ENCODE data around the gene SNCAIP. TPM values are rescaled to one million over a fixed set of nuclear protein-coding genes. Genes with fewer than 3 reads are reported as not detected.

The SNCAIP gene
- 10 to 100 TPM in 1 of 4 donors, 1 to 10 TPM in 2, under 1 TPM in 1; 0.88 to 13.0 (median 2.9) TPM for total RNA-seq

GRCh38 chr5:122311961-122312590 lies at the start of gene SNCAIP:
TSS of gene SNCAIP (plus strand) at chr5:122312237. CDS start at chr5:122391135, 78,898 bp downstream.
- peak in 1 of 2 donors; percentile 87 for DNase-seq (ENCODE audit: low spot score in 2 of 2)
- TF ChIP-seq POLR2A (IDR thresholded peaks at IDR 0.05) (no peak), CTCF (IDR thresholded peaks at IDR 0.05) (no peak)
- peak within 1 kb of the TSS; percentile 39 for H3K4me3 ChIP-seq (ENCODE audit: low read depth, poor library complexity, severe bottlenecking)
- intact Hi-C loops (cut with DNase I; ENCODE audit: low total_unique reads): no loop called here
- WGBS, 2 donors: 0% methylated on average over 11 to 18 of the region's 78 CpGs

GRCh38 chr5:122263352-122264030 lies 48.5 kb upstream of the SNCAIP start:
- no peak overlapping the region for H3K4me3 ChIP-seq (ENCODE audit: low read depth, poor library complexity, severe bottlenecking)
- DNase-seq (ENCODE audit: low spot score in 2 of 2): no peak
- intact Hi-C loops (cut with DNase I; ENCODE audit: low total_unique reads): no loop called here
- TF ChIP-seq POLR2A (IDR thresholded peaks at IDR 0.05): no peak
- no peak for TF ChIP-seq CTCF (IDR thresholded peaks at IDR 0.05)

- H3K4me3 ChIP-seq (ENCODE audit: low read depth, poor library complexity, severe bottlenecking): no peak overlapping the region
- no peak for DNase-seq (ENCODE audit: low spot score in 2 of 2)
- intact Hi-C loops (cut with DNase I; ENCODE audit: low total_unique reads): no loop called here
- TF ChIP-seq CTCF (IDR thresholded peaks at IDR 0.05) (no peak), POLR2A (IDR thresholded peaks at IDR 0.05) (no peak)
Observed at GRCh38 chr5:122264610-122265009, 47.4 kb upstream of the SNCAIP start.

GRCh38 chr5:122267185-122267584 lies 44.9 kb upstream of the SNCAIP start:
- 65 to 87% methylated on average over 6 of the region's 6 CpGs for WGBS, 2 donors
- no peak overlapping the region for H3K4me3 ChIP-seq (ENCODE audit: low read depth, poor library complexity, severe bottlenecking)
- intact Hi-C loops (cut with DNase I; ENCODE audit: low total_unique reads): no loop called here
- TF ChIP-seq POLR2A (IDR thresholded peaks at IDR 0.05) (no peak), CTCF (IDR thresholded peaks at IDR 0.05) (no peak)
- DNase-seq (ENCODE audit: low spot score in 2 of 2): no peak

- no peak overlapping the region for H3K4me3 ChIP-seq (ENCODE audit: low read depth, poor library complexity, severe bottlenecking)
- intact Hi-C loops (cut with DNase I; ENCODE audit: low total_unique reads): no loop called here
- no peak for DNase-seq (ENCODE audit: low spot score in 2 of 2)
- no peak for TF ChIP-seq CTCF (IDR thresholded peaks at IDR 0.05)
- TF ChIP-seq POLR2A (IDR thresholded peaks at IDR 0.05): no peak
- WGBS, 2 donors: 47 to 63% methylated on average over 1 of the region's 1 CpG
Observed at GRCh38 chr5:122273696-122274095, 38.3 kb upstream of the SNCAIP start.

Measured in lower leg skin (tissue), 4 donors.